Panc1 (cell line): ENCODE results near the gene SOX9.

Experiments used
- CTCF ChIP-seq: fragments of 450-650 bp; IDR thresholded peaks from 2 replicates; pipeline ENCODE4 v1.5.1; 2017; ENCODE audit warnings: mild to moderate bottlenecking
- POLR2AphosphoS5 ChIP-seq: IDR thresholded peaks from 2 replicates; pipeline ENCODE4 v1.6.1; 2012; ENCODE audit warnings: mild to moderate bottlenecking, low read depth, low read length, moderate library complexity
- REST ChIP-seq, 2 experiments: IDR thresholded peaks; 2 replicates each; pipeline ENCODE4 v1.6.1; 2011 to 2012; ENCODE audit warnings: low read depth in 2 of 2, control low read depth in 1 of 2, low read length in 1 of 2, mild to moderate bottlenecking in 1 of 2, moderate library complexity in 1 of 2; ENCODE audit not compliant: insufficient read depth in 1 of 2
- SIN3A ChIP-seq: IDR thresholded peaks from 2 replicates; pipeline ENCODE4 v1.6.1; 2012; ENCODE audit warnings: low read depth, mild to moderate bottlenecking, low read length, moderate library complexity, borderline replicate concordance; ENCODE audit not compliant: insufficient read depth
- TCF7L2 ChIP-seq: IDR thresholded peaks from 2 replicates; pipeline ENCODE4 v1.6.1; 2011; ENCODE audit warnings: mild to moderate bottlenecking, low read depth, low read length, inconsistent platforms

GRCh38 chr17:72095316-72095715 is 25.5 kb upstream of the SOX9 start:
- TF ChIP-seq CTCF = no peak
- TF ChIP-seq POLR2AphosphoS5 = no peak
- TF ChIP-seq SIN3A = no peak
- TF ChIP-seq REST (IDR thresholded peaks at IDR 0.05; ENCODE audit: insufficient read depth in 1 of 2, low read depth in 2 of 2, low read length in 1 of 2) = no peak
- TF ChIP-seq TCF7L2 = no peak
